Measurements from ENCODE around the gene A4GNT.
"Not testable (repeated sequence)": the region's sequence is repeated elsewhere in the genome, so short reads cannot be mapped to it uniquely, and the experiment has no call there.

Gene A4GNT

GRCh38 chr3:138132239-138132638 is at the start of gene A4GNT:
Gene A4GNT, minus strand, starts transcription at chr3:138132390. Its CDS starts 1,134 bp downstream, at chr3:138131256.
- DNase-seq = no peak

- peak; percentile 23 for DNase-seq
Observed at GRCh38 chr3:138180375-138181029, 48.3 kb upstream of the A4GNT start.

GRCh38 chr3:138174421-138175131 is 42.4 kb upstream of the A4GNT start, which contains the start of gene DBR1:
Gene DBR1, minus strand, starts transcription at chr3:138174921. Its CDS starts 126 bp downstream, at chr3:138174795.
- DNase-seq = peak; percentile 67

- DNase-seq = no peak
Observed at GRCh38 chr3:138173769-138174420, 41.7 kb upstream of the A4GNT start.

- DNase-seq = no peak
Observed at GRCh38 chr3:138172625-138173024, 40.4 kb upstream of the A4GNT start.

GRCh38 chr3:138165061-138165460 is 32.9 kb upstream of the A4GNT start:
- no peak for DNase-seq

- no peak for DNase-seq
Observed at GRCh38 chr3:138157743-138158142, 25.6 kb upstream of the A4GNT start.

- DNase-seq = no peak
Observed at GRCh38 chr3:138154534-138154933, 22.3 kb upstream of the A4GNT start.

GRCh38 chr3:138148503-138148902 is 16.3 kb upstream of the A4GNT start:
- peak; percentile 16 for DNase-seq

GRCh38 chr3:138142181-138142580 is 10.0 kb upstream of the A4GNT start:
- not testable (repeated sequence) for DNase-seq

GRCh38 chr3:138140940-138141339 is 8.8 kb upstream of the A4GNT start:
- no peak for DNase-seq

- DNase-seq = no peak
Observed at GRCh38 chr3:138139691-138140090, 7.5 kb upstream of the A4GNT start.

GRCh38 chr3:138137861-138138260 is 5.7 kb upstream of the A4GNT start:
- peak; percentile 79 for DNase-seq

- DNase-seq = peak; percentile 78
Observed at GRCh38 chr3:138136201-138136600, 4.0 kb upstream of the A4GNT start.

- peak; percentile 61 for DNase-seq
Observed at GRCh38 chr3:138135833-138136194, 3.6 kb upstream of the A4GNT start.

GRCh38 chr3:138135146-138135832 is 3.1 kb upstream of the A4GNT start:
- peak; percentile 62 for DNase-seq

- peak; percentile 44 for DNase-seq
Observed at GRCh38 chr3:138127636-138128365, 4.4 kb downstream of the A4GNT start.

- peak; percentile 85 for DNase-seq
Observed at GRCh38 chr3:138125548-138126221, 6.5 kb downstream of the A4GNT start.

GRCh38 chr3:138124706-138125355 is 7.4 kb downstream of the A4GNT start:
- no peak for DNase-seq

- DNase-seq = no peak
Observed at GRCh38 chr3:138124188-138124587, 8.0 kb downstream of the A4GNT start.

GRCh38 chr3:138119423-138119766 is 12.8 kb downstream of the A4GNT start:
- DNase-seq = no peak
